ENCODE results near the gene NCK2.

- TF ChIP-seq CTCF (IDR thresholded peaks at IDR 0.05 in 2 of 3, conservative IDR thresholded peaks at IDR 0.05 in 1 of 3; ENCODE audit: insufficient read depth in 2 of 3, low read depth in 1 of 3, low read length in 3 of 3) = no peak
- no peak for TF ChIP-seq NR2C2 (CRISPR knock-in tag; IDR thresholded peaks at IDR 0.05)
- TF ChIP-seq NR2C2 (tag; IDR thresholded peaks at IDR 0.05) = no peak
- TF ChIP-seq ERF (CRISPR knock-in tag; IDR thresholded peaks at IDR 0.05) = no peak
Measured at GRCh38 chr2:105854972-105855371, 110.3 kb downstream of the NCK2 start.

Measured in K562 (cell line).